H1 (cell line): ENCODE data around the gene GPC6.

Experiments used
- EGR1 ChIP-seq: IDR thresholded peaks from 2 replicates; pipeline ENCODE4 v1.6.1; 2011; ENCODE audit warnings: low read depth, low read length, borderline replicate concordance
- EP300 ChIP-seq, 2 experiments: IDR thresholded peaks; 1 replicate in 1 of 2; 2 replicates in 1 of 2; pipeline ENCODE4 v1.6.1; 2011 to 2012; ENCODE audit warnings: low read depth in 2 of 2, low read length in 2 of 2, mild to moderate bottlenecking in 2 of 2, borderline replicate concordance in 1 of 2, inconsistent platforms in 1 of 2, moderate library complexity in 1 of 2
- GTF2F1 ChIP-seq: IDR thresholded peaks from 2 replicates; pipeline ENCODE4 v1.6.1; 2012; ENCODE audit warnings: low read depth, low read length, improper control_type of control experiment, borderline replicate concordance
- RNF2 ChIP-seq: fragments of 200-900, 300-1000 bp; sonication (generic); IDR thresholded peaks from 2 replicates; pipeline ENCODE4 v1.7.1; 2016; ENCODE audit warnings: borderline replicate concordance, low read depth, mild to moderate bottlenecking, antibody characterized with exemption, low read length; ENCODE audit not compliant: poor library complexity, severe bottlenecking; ENCODE audit errors: missing control alignments
- SIX5 ChIP-seq: IDR thresholded peaks from 2 replicates; pipeline ENCODE4 v1.6.1; 2011; ENCODE audit warnings: mild to moderate bottlenecking, low read depth, low read length
- SUZ12 ChIP-seq: fragments of 200-600 bp; sonication (generic); IDR thresholded peaks from 2 replicates; pipeline ENCODE4 v1.6.1; 2012; ENCODE audit warnings: mild to moderate bottlenecking, inconsistent platforms, low read length, moderate library complexity, mixed read lengths
- TF ChIP-seq, protein P1 (sequence below), 3 experiments: IDR thresholded peaks; 1 replicate in 2 of 3; 2 replicates in 1 of 3; pipeline versions ENCODE4 v1.5.1 to v1.6.1; 2011; ENCODE audit warnings: low read length in 3 of 3, mild to moderate bottlenecking in 3 of 3, inconsistent platforms in 2 of 3, low read depth in 1 of 3, moderate library complexity in 1 of 3; ENCODE audit not compliant: insufficient read depth in 1 of 3; ENCODE audit errors: control extremely low read depth in 1 of 3

DNA sequence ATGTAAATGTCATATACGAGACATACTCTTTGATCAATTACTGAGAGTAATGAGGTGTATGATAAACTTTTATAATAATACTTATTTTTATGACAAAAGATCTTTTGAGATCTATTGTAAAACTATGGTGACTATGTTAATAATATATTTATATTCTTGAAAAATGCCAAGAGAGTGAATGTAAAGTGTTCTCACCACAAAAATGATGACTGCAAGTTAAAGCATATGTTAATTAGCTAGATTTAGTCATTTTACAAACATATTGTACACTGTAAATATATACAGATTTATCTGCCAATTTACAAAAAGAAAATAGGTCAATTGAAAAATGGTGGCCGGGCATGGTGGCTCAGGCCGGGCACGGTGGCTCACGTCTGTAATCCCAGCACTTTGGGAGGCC is 81.0 kb downstream of the GPC6 start:
- no peak for TF ChIP-seq EGR1
- TF ChIP-seq RNF2 = no peak
- no peak for TF ChIP-seq GTF2F1
- no peak for TF ChIP-seq SIX5
- no peak for TF ChIP-seq SUZ12
- TF ChIP-seq EP300 (IDR thresholded peaks at IDR 0.05; ENCODE audit: borderline replicate concordance in 1 of 2, low read depth in 2 of 2, low read length in 2 of 2) = no peak
- TF ChIP-seq, protein P1, sequence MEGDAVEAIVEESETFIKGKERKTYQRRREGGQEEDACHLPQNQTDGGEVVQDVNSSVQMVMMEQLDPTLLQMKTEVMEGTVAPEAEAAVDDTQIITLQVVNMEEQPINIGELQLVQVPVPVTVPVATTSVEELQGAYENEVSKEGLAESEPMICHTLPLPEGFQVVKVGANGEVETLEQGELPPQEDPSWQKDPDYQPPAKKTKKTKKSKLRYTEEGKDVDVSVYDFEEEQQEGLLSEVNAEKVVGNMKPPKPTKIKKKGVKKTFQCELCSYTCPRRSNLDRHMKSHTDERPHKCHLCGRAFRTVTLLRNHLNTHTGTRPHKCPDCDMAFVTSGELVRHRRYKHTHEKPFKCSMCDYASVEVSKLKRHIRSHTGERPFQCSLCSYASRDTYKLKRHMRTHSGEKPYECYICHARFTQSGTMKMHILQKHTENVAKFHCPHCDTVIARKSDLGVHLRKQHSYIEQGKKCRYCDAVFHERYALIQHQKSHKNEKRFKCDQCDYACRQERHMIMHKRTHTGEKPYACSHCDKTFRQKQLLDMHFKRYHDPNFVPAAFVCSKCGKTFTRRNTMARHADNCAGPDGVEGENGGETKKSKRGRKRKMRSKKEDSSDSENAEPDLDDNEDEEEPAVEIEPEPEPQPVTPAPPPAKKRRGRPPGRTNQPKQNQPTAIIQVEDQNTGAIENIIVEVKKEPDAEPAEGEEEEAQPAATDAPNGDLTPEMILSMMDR (IDR thresholded peaks at IDR 0.05; ENCODE audit: control extremely low read depth in 1 of 3, insufficient read depth in 1 of 3, low read depth in 1 of 3, low read length in 3 of 3) = no peak
